Ishikawa (cell line): ENCODE data around the gene CADPS.

Experiments used
- EP300 ChIP-seq: IDR thresholded peaks from 2 replicates; pipeline ENCODE4 v1.6.1; 2012; ENCODE audit warnings: borderline replicate concordance
- NFIC ChIP-seq: IDR thresholded peaks from 2 replicates; pipeline ENCODE4 v1.6.1; 2012
- RAD21 ChIP-seq: IDR thresholded peaks from 2 replicates; pipeline ENCODE4 v1.6.1; 2012; ENCODE audit warnings: low read depth
- TF ChIP-seq, protein P1 (sequence below): IDR thresholded peaks from 2 replicates; pipeline ENCODE4 v1.6.1; 2012; ENCODE audit warnings: low read depth, mild to moderate bottlenecking
- TF ChIP-seq, protein P2 (sequence below): IDR thresholded peaks from 2 replicates; pipeline ENCODE4 v1.6.1; 2012

DNA sequence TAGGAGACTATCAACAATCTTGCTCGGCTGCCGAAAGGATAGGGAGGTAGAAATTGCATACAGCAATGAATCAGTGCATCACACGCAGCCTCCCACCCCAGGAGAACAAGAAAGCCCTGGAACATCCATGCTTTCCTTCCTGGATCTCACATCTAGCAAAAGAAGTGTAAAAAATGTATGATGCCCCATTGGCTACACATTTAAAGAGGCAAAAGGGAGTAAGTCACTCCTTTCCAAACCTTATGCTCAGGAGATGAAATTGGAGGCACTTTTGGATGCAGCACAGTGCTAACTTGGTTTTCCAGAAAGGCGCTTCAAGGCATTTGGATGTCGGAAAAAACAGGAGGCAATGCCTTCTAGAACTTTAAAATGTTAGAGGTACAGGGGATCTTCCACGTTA is 469.6 kb downstream of the CADPS start:
- TF ChIP-seq EP300 (no peak), RAD21 (no peak), NFIC (no peak)
- TF ChIP-seq, protein P1, sequence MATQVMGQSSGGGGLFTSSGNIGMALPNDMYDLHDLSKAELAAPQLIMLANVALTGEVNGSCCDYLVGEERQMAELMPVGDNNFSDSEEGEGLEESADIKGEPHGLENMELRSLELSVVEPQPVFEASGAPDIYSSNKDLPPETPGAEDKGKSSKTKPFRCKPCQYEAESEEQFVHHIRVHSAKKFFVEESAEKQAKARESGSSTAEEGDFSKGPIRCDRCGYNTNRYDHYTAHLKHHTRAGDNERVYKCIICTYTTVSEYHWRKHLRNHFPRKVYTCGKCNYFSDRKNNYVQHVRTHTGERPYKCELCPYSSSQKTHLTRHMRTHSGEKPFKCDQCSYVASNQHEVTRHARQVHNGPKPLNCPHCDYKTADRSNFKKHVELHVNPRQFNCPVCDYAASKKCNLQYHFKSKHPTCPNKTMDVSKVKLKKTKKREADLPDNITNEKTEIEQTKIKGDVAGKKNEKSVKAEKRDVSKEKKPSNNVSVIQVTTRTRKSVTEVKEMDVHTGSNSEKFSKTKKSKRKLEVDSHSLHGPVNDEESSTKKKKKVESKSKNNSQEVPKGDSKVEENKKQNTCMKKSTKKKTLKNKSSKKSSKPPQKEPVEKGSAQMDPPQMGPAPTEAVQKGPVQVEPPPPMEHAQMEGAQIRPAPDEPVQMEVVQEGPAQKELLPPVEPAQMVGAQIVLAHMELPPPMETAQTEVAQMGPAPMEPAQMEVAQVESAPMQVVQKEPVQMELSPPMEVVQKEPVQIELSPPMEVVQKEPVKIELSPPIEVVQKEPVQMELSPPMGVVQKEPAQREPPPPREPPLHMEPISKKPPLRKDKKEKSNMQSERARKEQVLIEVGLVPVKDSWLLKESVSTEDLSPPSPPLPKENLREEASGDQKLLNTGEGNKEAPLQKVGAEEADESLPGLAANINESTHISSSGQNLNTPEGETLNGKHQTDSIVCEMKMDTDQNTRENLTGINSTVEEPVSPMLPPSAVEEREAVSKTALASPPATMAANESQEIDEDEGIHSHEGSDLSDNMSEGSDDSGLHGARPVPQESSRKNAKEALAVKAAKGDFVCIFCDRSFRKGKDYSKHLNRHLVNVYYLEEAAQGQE, result no peak
- TF ChIP-seq, protein P2, sequence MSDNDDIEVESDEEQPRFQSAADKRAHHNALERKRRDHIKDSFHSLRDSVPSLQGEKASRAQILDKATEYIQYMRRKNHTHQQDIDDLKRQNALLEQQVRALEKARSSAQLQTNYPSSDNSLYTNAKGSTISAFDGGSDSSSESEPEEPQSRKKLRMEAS, result no peak
